Right lobe of liver (tissue), 4 donors: Measurements from ENCODE around the gene LPA.

Experiments
- CTCF ChIP-seq, 4 donors: fragments of 200-600 bp in 3 of 4; fragments of 450-650 bp in 1 of 4; IDR thresholded peaks; one replicate each; pipeline versions ENCODE4 v1.5.1 to v1.8.0; 2016 to 2022; ENCODE audit warnings: antibody characterized with exemption in 4 of 4, mild to moderate bottlenecking in 2 of 4
- POLR2A ChIP-seq: fragments of 450-650 bp; IDR thresholded peaks from one replicate; pipeline ENCODE4 v1.6.1; 2017; ENCODE audit warnings: antibody characterized with exemption, mild to moderate bottlenecking
- donor health status: DM: no; HTN: no; CAD: no.
- donor health status: DM: no; HTN: no; CAD: no.
- donor health status: DM: no; HTN: yes; CAD: no.

DNA sequence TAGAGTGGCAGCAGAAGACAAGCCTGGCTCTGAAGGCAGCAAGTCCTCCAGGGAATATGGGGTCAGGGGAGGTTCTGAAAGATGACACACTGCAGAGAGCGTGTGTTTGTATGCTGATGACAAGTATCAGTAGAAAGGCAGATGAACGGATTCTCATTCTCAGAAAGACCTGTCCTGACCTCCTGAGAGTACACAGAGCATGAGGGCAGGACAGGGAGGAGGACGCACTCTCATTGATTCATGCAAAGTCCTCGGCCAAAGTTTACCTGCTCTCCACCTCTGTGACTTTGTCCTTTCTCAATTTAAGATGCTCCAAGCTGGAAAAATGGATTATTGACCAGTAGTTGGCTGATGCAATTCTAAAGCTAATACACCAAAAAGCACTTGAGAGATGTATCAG is 156.7 kb downstream of the LPA start:
- TF ChIP-seq CTCF (IDR thresholded peaks at IDR 0.05), result no peak
- TF ChIP-seq POLR2A, result no peak
